22Rv1 (cell line): ENCODE data around the gene PALLD.

ENCODE experiments used
- ZFX ChIP-seq: fragments of 450-650 bp; IDR thresholded peaks from 2 replicates; pipeline ENCODE4 v1.6.1; 2017; ENCODE audit warnings: antibody characterized with exemption, borderline replicate concordance
- TF ChIP-seq, protein P1 (sequence below): fragments of 450-650 bp; IDR thresholded peaks from 2 replicates; pipeline ENCODE4 v1.5.1; 2017; ENCODE audit warnings: mild to moderate bottlenecking

GRCh38 chr4:168688584-168688983, 191.7 kb downstream of the PALLD start:
- TF ChIP-seq, protein P1, sequence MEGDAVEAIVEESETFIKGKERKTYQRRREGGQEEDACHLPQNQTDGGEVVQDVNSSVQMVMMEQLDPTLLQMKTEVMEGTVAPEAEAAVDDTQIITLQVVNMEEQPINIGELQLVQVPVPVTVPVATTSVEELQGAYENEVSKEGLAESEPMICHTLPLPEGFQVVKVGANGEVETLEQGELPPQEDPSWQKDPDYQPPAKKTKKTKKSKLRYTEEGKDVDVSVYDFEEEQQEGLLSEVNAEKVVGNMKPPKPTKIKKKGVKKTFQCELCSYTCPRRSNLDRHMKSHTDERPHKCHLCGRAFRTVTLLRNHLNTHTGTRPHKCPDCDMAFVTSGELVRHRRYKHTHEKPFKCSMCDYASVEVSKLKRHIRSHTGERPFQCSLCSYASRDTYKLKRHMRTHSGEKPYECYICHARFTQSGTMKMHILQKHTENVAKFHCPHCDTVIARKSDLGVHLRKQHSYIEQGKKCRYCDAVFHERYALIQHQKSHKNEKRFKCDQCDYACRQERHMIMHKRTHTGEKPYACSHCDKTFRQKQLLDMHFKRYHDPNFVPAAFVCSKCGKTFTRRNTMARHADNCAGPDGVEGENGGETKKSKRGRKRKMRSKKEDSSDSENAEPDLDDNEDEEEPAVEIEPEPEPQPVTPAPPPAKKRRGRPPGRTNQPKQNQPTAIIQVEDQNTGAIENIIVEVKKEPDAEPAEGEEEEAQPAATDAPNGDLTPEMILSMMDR = no peak
- TF ChIP-seq ZFX = no peak
